ENCODE results near the gene INAVA. TPM values are rescaled to one million over a fixed set of nuclear protein-coding genes. Genes with fewer than 3 reads are reported as not detected.
A peak's percentile ranks its signal among the peaks of the same experiment; 100 is the strongest.

Gene INAVA
- total and polyA plus RNA-seq, 9 of the 15 experiments (the other 6 are each of a cell fraction or from before 2014, with no cell fraction given) = 0.09 TPM; not detected in 8

DNA sequence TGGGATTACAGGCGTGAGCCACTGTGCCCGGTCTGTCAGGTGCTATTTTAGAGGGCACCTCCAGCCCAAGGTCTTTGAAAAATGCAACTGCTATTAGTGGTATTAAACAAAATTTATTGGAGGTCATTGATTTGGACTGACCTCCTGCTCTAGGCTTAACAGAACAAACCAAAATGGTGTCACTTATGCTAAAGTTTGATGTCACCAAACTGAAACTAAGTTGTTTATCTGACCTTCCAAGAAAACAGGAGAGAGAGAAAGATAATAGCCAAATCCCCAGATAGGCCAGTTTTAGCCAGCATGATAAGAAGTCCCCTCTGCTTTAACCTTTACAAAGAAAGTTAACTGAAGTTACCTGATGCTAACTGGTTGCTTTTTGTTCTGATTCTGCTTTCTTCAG lies 8.1 kb upstream of the INAVA start (continued):
- TF ChIP-seq GATAD2A (IDR thresholded peaks at IDR 0.05) = no peak
- TF ChIP-seq BHLHE40 (IDR thresholded peaks at IDR 0.05; ENCODE audit: low read length) = no peak
- TF ChIP-seq SMAD4 (CRISPR knock-in tag; conservative IDR thresholded peaks at IDR 0.05) = peak; percentile 83
- TF ChIP-seq RCOR1 (IDR thresholded peaks at IDR 0.05; ENCODE audit: borderline replicate concordance in 1 of 2, low read depth in 2 of 2, low read length in 2 of 2) = peak in 1 of 2 experiments; percentile 38; a peak in 1 of 4 replicates
- TF ChIP-seq, protein P1, sequence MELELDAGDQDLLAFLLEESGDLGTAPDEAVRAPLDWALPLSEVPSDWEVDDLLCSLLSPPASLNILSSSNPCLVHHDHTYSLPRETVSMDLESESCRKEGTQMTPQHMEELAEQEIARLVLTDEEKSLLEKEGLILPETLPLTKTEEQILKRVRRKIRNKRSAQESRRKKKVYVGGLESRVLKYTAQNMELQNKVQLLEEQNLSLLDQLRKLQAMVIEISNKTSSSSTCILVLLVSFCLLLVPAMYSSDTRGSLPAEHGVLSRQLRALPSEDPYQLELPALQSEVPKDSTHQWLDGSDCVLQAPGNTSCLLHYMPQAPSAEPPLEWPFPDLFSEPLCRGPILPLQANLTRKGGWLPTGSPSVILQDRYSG (tag; conservative IDR thresholded peaks at IDR 0.05; ENCODE audit: low read depth) = peak; percentile 92
- no peak for TF ChIP-seq HNRNPH1 (optimal IDR thresholded peaks at IDR 0.05; ENCODE audit: low read depth, low read length)
- no peak for TF ChIP-seq TAF1 (IDR thresholded peaks at IDR 0.05; ENCODE audit: control insufficient read depth, extremely low read depth, insufficient read depth, low read length, severe bottlenecking)
- peak; percentile 75; the same call in 1 of the 2 replicates for TF ChIP-seq PYGO2 (tag; IDR thresholded peaks at IDR 0.05)
- TF ChIP-seq, protein P2, sequence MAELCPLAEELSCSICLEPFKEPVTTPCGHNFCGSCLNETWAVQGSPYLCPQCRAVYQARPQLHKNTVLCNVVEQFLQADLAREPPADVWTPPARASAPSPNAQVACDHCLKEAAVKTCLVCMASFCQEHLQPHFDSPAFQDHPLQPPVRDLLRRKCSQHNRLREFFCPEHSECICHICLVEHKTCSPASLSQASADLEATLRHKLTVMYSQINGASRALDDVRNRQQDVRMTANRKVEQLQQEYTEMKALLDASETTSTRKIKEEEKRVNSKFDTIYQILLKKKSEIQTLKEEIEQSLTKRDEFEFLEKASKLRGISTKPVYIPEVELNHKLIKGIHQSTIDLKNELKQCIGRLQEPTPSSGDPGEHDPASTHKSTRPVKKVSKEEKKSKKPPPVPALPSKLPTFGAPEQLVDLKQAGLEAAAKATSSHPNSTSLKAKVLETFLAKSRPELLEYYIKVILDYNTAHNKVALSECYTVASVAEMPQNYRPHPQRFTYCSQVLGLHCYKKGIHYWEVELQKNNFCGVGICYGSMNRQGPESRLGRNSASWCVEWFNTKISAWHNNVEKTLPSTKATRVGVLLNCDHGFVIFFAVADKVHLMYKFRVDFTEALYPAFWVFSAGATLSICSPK (IDR thresholded peaks at IDR 0.05; ENCODE audit: borderline replicate concordance) = no peak
- TF ChIP-seq ZNF12 (CRISPR knock-in tag; IDR thresholded peaks at IDR 0.05) = no peak
- no peak for TF ChIP-seq FOXJ3 (CRISPR knock-in tag; IDR thresholded peaks at IDR 0.05)
- TF ChIP-seq, protein P3, sequence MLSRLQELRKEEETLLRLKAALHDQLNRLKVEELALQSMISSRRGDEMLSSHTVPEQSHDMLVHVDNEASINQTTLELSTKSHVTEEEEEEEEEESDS (CRISPR knock-in tag; IDR thresholded peaks at IDR 0.05) = no peak
